Measurements from ENCODE around the gene CARD10. TPM values are rescaled to one million over a fixed set of nuclear protein-coding genes. Genes with fewer than 3 reads are reported as not detected.
"Not testable (repeated sequence)": the region's sequence is repeated elsewhere in the genome, so short reads cannot be mapped to it uniquely, and the experiment has no call there.

Gene CARD10
- polyA plus RNA-seq, 1 donor from 2014 or later = 0.36 TPM

- no peaks in the 10 kb centered on the region for H3K27me3 ChIP-seq (ENCODE audit: insufficient read depth, low read depth, low read length)
- H3K9me2 ChIP-seq (ENCODE audit: insufficient read depth, low read length) = no peaks in the 10 kb centered on the region
- no peaks in the 10 kb centered on the region for H3F3A ChIP-seq (ENCODE audit: insufficient read depth, low read length, poor library complexity, severe bottlenecking)
- no peak overlapping the region for H3K4me3 ChIP-seq (ENCODE audit: low read length)
- H2AFZ ChIP-seq (ENCODE audit: low read depth, low read length) = no peak overlapping the region
- H4K20me1 ChIP-seq (ENCODE audit: insufficient read depth) = no peaks in the 10 kb centered on the region
- no peaks in the 10 kb centered on the region for H3K9me3 ChIP-seq (ENCODE audit: low read length)
- H3K9ac ChIP-seq (ENCODE audit: low read length) = no peak overlapping the region
- no peaks in the 10 kb centered on the region for H3K36me3 ChIP-seq (ENCODE audit: insufficient read depth, low read length)
- no peaks in the 10 kb centered on the region for H3K79me2 ChIP-seq (replicated peaks; ENCODE audit: insufficient read depth, low read length)
- H3K27ac ChIP-seq (ENCODE audit: low read length) = no peak overlapping the region
- no peak for TF ChIP-seq SMC3 (conservative IDR thresholded peaks at IDR 0.05; ENCODE audit: poor library complexity)
- no peak for TF ChIP-seq RAD21 (conservative IDR thresholded peaks at IDR 0.05)
- no peak for TF ChIP-seq POLR2AphosphoS5 (IDR thresholded peaks at IDR 0.05)
- no peak for TF ChIP-seq MXI1 (conservative IDR thresholded peaks at IDR 0.05; ENCODE audit: poor library complexity, severe bottlenecking)
- no peak for TF ChIP-seq TAF1 (IDR thresholded peaks at IDR 0.05; ENCODE audit: low read depth)
- TF ChIP-seq, protein P1, sequence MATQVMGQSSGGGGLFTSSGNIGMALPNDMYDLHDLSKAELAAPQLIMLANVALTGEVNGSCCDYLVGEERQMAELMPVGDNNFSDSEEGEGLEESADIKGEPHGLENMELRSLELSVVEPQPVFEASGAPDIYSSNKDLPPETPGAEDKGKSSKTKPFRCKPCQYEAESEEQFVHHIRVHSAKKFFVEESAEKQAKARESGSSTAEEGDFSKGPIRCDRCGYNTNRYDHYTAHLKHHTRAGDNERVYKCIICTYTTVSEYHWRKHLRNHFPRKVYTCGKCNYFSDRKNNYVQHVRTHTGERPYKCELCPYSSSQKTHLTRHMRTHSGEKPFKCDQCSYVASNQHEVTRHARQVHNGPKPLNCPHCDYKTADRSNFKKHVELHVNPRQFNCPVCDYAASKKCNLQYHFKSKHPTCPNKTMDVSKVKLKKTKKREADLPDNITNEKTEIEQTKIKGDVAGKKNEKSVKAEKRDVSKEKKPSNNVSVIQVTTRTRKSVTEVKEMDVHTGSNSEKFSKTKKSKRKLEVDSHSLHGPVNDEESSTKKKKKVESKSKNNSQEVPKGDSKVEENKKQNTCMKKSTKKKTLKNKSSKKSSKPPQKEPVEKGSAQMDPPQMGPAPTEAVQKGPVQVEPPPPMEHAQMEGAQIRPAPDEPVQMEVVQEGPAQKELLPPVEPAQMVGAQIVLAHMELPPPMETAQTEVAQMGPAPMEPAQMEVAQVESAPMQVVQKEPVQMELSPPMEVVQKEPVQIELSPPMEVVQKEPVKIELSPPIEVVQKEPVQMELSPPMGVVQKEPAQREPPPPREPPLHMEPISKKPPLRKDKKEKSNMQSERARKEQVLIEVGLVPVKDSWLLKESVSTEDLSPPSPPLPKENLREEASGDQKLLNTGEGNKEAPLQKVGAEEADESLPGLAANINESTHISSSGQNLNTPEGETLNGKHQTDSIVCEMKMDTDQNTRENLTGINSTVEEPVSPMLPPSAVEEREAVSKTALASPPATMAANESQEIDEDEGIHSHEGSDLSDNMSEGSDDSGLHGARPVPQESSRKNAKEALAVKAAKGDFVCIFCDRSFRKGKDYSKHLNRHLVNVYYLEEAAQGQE (IDR thresholded peaks at IDR 0.05; ENCODE audit: borderline replicate concordance) = no peak
- TF ChIP-seq, protein P2, sequence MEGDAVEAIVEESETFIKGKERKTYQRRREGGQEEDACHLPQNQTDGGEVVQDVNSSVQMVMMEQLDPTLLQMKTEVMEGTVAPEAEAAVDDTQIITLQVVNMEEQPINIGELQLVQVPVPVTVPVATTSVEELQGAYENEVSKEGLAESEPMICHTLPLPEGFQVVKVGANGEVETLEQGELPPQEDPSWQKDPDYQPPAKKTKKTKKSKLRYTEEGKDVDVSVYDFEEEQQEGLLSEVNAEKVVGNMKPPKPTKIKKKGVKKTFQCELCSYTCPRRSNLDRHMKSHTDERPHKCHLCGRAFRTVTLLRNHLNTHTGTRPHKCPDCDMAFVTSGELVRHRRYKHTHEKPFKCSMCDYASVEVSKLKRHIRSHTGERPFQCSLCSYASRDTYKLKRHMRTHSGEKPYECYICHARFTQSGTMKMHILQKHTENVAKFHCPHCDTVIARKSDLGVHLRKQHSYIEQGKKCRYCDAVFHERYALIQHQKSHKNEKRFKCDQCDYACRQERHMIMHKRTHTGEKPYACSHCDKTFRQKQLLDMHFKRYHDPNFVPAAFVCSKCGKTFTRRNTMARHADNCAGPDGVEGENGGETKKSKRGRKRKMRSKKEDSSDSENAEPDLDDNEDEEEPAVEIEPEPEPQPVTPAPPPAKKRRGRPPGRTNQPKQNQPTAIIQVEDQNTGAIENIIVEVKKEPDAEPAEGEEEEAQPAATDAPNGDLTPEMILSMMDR (IDR thresholded peaks at IDR 0.05; ENCODE audit: poor library complexity, severe bottlenecking) = no peak
- TF ChIP-seq EZH2 (IDR thresholded peaks at IDR 0.05; ENCODE audit: borderline replicate concordance, insufficient read depth, low read length, poor library complexity, severe bottlenecking) = no peak
- TF ChIP-seq EP300 (conservative IDR thresholded peaks at IDR 0.05; ENCODE audit: poor library complexity, severe bottlenecking) = no peak
- H3K4me2 ChIP-seq (ENCODE audit: low read length) = no peak overlapping the region
These were observed 10.6 kb upstream of the CARD10 start for GRCh38 chr22:37529652-37530345.

GRCh38 chr22:37527952-37528351 lies 8.7 kb upstream of the CARD10 start:
- H3F3A ChIP-seq (ENCODE audit: insufficient read depth, low read length, poor library complexity, severe bottlenecking); H3K4me3 ChIP-seq (ENCODE audit: low read length); H3K79me2 ChIP-seq (replicated peaks; ENCODE audit: insufficient read depth, low read length); H3K9ac ChIP-seq (ENCODE audit: low read length); H3K36me3 ChIP-seq (ENCODE audit: insufficient read depth, low read length); H4K20me1 ChIP-seq (ENCODE audit: insufficient read depth); H2AFZ ChIP-seq (ENCODE audit: low read depth, low read length); H3K9me3 ChIP-seq (ENCODE audit: low read length); H3K9me2 ChIP-seq (ENCODE audit: insufficient read depth, low read length); H3K27ac ChIP-seq (ENCODE audit: low read length); H3K27me3 ChIP-seq (ENCODE audit: insufficient read depth, low read depth, low read length); H3K4me2 ChIP-seq (ENCODE audit: low read length): not testable (repeated sequence)

DNA sequence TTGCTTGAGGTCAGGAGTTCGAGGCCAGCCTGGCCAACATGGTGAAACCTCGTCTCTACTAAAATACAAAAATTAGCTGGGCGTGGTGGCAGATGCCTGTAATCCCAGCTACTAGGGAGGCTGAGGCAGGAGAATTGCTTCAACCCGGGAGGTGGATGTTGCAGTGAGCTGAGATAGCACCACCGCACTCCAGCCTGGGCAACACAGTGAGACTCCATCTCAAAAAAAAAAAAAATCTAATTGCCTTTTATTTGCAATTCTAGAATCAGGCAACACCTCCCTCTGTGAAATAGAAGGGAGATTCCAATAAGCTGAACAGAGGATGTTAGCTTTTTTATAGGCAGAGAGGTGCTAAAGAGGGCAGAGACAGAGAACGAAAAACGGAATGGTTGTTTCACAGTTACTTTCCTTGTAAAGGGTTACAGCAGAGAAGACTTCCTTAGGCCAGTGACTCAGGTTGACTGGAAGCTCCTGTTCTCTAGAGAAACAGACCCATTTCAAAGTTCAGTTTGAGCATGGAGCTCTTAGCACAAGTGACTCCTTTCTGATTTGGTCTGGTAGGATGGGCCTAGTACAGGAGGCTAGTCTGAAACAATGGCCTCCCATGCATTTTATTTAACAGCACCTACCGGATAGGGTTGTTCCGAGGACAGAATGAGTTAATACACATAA lies 8.0 kb upstream of the CARD10 start:
- H3K4me3 ChIP-seq (ENCODE audit: low read length); H3K79me2 ChIP-seq (replicated peaks; ENCODE audit: insufficient read depth, low read length); H3K9me2 ChIP-seq (ENCODE audit: insufficient read depth, low read length); H4K20me1 ChIP-seq (ENCODE audit: insufficient read depth); H3K36me3 ChIP-seq (ENCODE audit: insufficient read depth, low read length); H3K27me3 ChIP-seq (ENCODE audit: insufficient read depth, low read depth, low read length); H3K4me2 ChIP-seq (ENCODE audit: low read length); H3K9me3 ChIP-seq (ENCODE audit: low read length); H3K27ac ChIP-seq (ENCODE audit: low read length); H3K9ac ChIP-seq (ENCODE audit: low read length); H2AFZ ChIP-seq (ENCODE audit: low read depth, low read length); H3F3A ChIP-seq (ENCODE audit: insufficient read depth, low read length, poor library complexity, severe bottlenecking): not testable (repeated sequence)
